ENCODE data around the gene NT5C2.
"Not testable (repeated sequence)": the region's sequence is repeated elsewhere in the genome, so short reads cannot be mapped to it uniquely, and the experiment has no call there.

The NT5C2 gene

GRCh38 chr10:103069453-103070331 lies 123.4 kb downstream of the NT5C2 start:
- peak in 1 of 2 donors; percentile 76 for DNase-seq
- TF ChIP-seq CTCF (IDR thresholded peaks at IDR 0.05), result peak; percentile 62 to 74
- intact Hi-C loops (cut with DNase I; ENCODE audit: low total_unique reads), result loop anchor here (5.0 to 10.0 kb wide), 3 partner anchors 125 to 335 kb away; partner anchors contain the start of gene NT5C2
- Histone ChIP-seq H3K36me3 (peaks cover 0 to 42% (median 17%) of the 10 kb centered on the region in 3 donors), H3K4me3 (no peak overlapping the region), H3K4me1 (peaks cover 0 to 14% (median 4%) of the 10 kb centered on the region in 4 donors), H3K9me3 (no peaks in the 10 kb centered on the region), H3K27ac (peak overlapping the region; percentile 3 to 20), H3K27me3 (no peaks in the 10 kb centered on the region)

- H3K9me3 ChIP-seq, result no peaks in the 10 kb centered on the region
- DNase-seq, result no peak
- peak overlapping the region in 1 of 2 donors; percentile 13 for H3K27ac ChIP-seq
- H3K4me3 ChIP-seq, result no peak overlapping the region
- H3K4me1 ChIP-seq, result peaks cover 0 to 23% (median 6%) of the 10 kb centered on the region in 4 donors
- TF ChIP-seq CTCF (IDR thresholded peaks at IDR 0.05), result no peak
- intact Hi-C loops (cut with DNase I; ENCODE audit: low total_unique reads), result no loop called here
- H3K27me3 ChIP-seq, result no peaks in the 10 kb centered on the region
- peaks cover 0 to 38% (median 8%) of the 10 kb centered on the region in 3 donors for H3K36me3 ChIP-seq
These were observed 125.1 kb downstream of the NT5C2 start for GRCh38 chr10:103067956-103068355.

- intact Hi-C loops (cut with DNase I; ENCODE audit: low total_unique reads), result no loop called here
These were observed 125.6 kb downstream of the NT5C2 start for GRCh38 chr10:103067484-103067883.

GRCh38 chr10:103067099-103067477 lies 126.0 kb downstream of the NT5C2 start:
- H3K27me3 ChIP-seq; DNase-seq; intact Hi-C loops (cut with DNase I; ENCODE audit: low total_unique reads): not testable (repeated sequence)

More at GRCh38 chr10:103067484-103067883, 125.6 kb downstream of the NT5C2 start:
- Histone ChIP-seq H3K9me3 (no peaks in the 10 kb centered on the region), H3K27me3 (no peaks in the 10 kb centered on the region), H3K36me3 (peaks cover 0 to 38% (median 8%) of the 10 kb centered on the region in 3 donors), H3K4me3 (no peak overlapping the region), H3K4me1 (peaks cover 0 to 28% (median 7%) of the 10 kb centered on the region in 4 donors), H3K27ac (peak overlapping the region in 1 of 2 donors; percentile 13)
- TF ChIP-seq CTCF (IDR thresholded peaks at IDR 0.05), result no peak
- no peak for DNase-seq

GRCh38 chr10:103066141-103067098 lies 126.7 kb downstream of the NT5C2 start:
- peaks cover 0 to 29% (median 8%) of the 10 kb centered on the region in 3 donors for H3K36me3 ChIP-seq
- intact Hi-C loops (cut with DNase I; ENCODE audit: low total_unique reads), result no loop called here
- peaks cover 0 to 39% (median 7%) of the 10 kb centered on the region in 4 donors for H3K4me1 ChIP-seq
- no peaks in the 10 kb centered on the region for H3K27me3 ChIP-seq
- H3K27ac ChIP-seq, result peak overlapping the region in 1 of 2 donors; percentile 25
- no peak for TF ChIP-seq CTCF (IDR thresholded peaks at IDR 0.05)
- no peaks in the 10 kb centered on the region for H3K9me3 ChIP-seq
- no peak overlapping the region for H3K4me3 ChIP-seq
- no peak for DNase-seq

More at GRCh38 chr10:103067099-103067477, 126.0 kb downstream of the NT5C2 start:
- H3K27ac ChIP-seq, H3K4me3 ChIP-seq, H3K9me3 ChIP-seq: not testable (repeated sequence)
- H3K4me1 ChIP-seq, result peaks cover 0 to 32% (median 7%) of the 10 kb centered on the region in 4 donors
- H3K36me3 ChIP-seq, result peaks cover 0 to 35% (median 8%) of the 10 kb centered on the region in 3 donors

All from tibial artery (tissue), 4 donors.